ENCODE results near the gene CENPI. TPM values are rescaled to one million over a fixed set of nuclear protein-coding genes. Genes with fewer than 3 reads are reported as not detected.
"Not testable (repeated sequence)": the region's sequence is repeated elsewhere in the genome, so short reads cannot be mapped to it uniquely, and the experiment has no call there.

The CENPI gene
- total and polyA plus RNA-seq, 2 of the 13 experiments (the other 11 are each of a cell fraction or from before 2014, with no cell fraction given): 5.1 to 26.5 TPM

DNA sequence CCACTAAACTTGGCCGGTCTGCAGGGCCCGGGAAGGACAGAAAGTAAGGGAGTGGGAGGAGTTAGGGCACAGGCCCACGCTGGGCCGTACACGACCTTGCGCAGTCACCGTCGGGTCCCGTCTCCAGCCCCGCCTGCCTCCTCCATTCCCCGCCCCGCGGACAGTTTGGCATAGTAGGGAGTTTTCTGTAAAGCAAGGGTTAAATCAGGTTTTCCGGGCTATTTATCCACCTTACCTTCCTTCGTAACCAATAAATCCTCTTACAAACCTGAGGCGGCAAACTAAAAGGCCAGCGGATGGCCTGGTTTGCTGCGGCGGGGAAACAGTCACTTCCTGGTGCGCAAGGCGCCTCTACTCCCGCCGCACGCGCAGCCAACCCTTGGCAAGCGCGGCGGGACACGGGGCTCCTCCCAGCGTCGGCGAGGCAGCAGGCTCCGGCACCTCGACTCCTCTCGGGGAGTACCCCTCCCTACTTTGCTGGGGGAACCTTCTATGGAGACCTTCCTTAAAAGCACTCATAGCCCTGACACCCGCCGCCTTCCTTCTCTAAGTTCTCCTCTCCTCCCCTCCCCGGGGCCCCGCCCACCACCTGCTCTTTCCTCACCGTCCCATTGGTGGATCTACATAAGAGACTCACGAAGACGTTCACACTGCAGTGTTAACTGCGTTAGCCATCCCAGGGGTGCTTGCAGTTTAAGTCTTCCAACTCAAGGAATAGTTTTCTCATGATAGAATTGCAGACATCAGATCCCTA, 46.3 kb upstream of the CENPI start, which contains the start of gene TRMT2B (continued):
- TF ChIP-seq AGO1 (IDR thresholded peaks at IDR 0.05; ENCODE audit: low read depth, low read length, poor library complexity, severe bottlenecking) (no peak), ZNF207 (IDR thresholded peaks at IDR 0.05; ENCODE audit: borderline replicate concordance) (no peak), TBP (CRISPR knock-in tag; IDR thresholded peaks at IDR 0.05) (no peak), KDM3A (CRISPR knock-in tag; IDR thresholded peaks at IDR 0.05; ENCODE audit: low read depth) (no peak), NFYB (CRISPR knock-in tag; IDR thresholded peaks at IDR 0.05) (peak; percentile 36; the same call in 1 of the 2 replicates), ZNF292 (CRISPR knock-in tag; IDR thresholded peaks at IDR 0.05; ENCODE audit: borderline replicate concordance, low read depth) (peak; percentile 43; the same call in 1 of the 2 replicates), ZNF34 (CRISPR knock-in tag; IDR thresholded peaks at IDR 0.05; ENCODE audit: borderline replicate concordance) (no peak), ZNF329 (CRISPR knock-in tag; IDR thresholded peaks at IDR 0.05; ENCODE audit: low read depth) (0 out of 2 replicates have a peak, but pooled peaks have one; percentile 16), U2AF2 (IDR thresholded peaks at IDR 0.05; ENCODE audit: low read depth, low read length) (no peak), ZNF605 (CRISPR knock-in tag; IDR thresholded peaks at IDR 0.05) (no peak; the same call in 1 of the 2 replicates), THAP8 (CRISPR knock-in tag; IDR thresholded peaks at IDR 0.05; ENCODE audit: borderline replicate concordance) (no peak)

- in situ Hi-C loops (cut with HindIII; ENCODE audit: extremely low pct_ligation_motif_present, low pct_unique_long_range_greater_than_20kb); H3K4me1 ChIP-seq (ENCODE audit: insufficient read depth, low read length); POLR2A ChIA-PET; H3K27me3 ChIP-seq (ENCODE audit: control insufficient read depth in 1 of 2, insufficient read depth in 2 of 2, low read length in 2 of 2); DNase-seq (ENCODE audit: low spot score); H4K20me1 ChIP-seq (ENCODE audit: insufficient read depth, low read length); H3K4me2 ChIP-seq (ENCODE audit: low read depth, low read length); H3K27ac ChIP-seq (ENCODE audit: extremely low read length, insufficient read depth, low read length); H3K36me3 ChIP-seq (replicated peaks in 1 of 2; ENCODE audit: control insufficient read depth in 1 of 2, insufficient read depth in 2 of 2, low read length in 2 of 2); FAIRE-seq; H3K4me3 ChIP-seq (replicated peaks in 1 of 3; ENCODE audit: insufficient read depth in 1 of 3, low read depth in 2 of 3, low read length in 3 of 3); intact Hi-C loops (cut with micrococcal nuclease; ENCODE audit: unreplicated experiment); CTCF ChIA-PET (ENCODE audit: low intra/inter-chr PET ratio, low total read pairs); BruUV-seq (replicated peaks); H3K9me3 ChIP-seq (ENCODE audit: low read length); H2AFZ ChIP-seq (ENCODE audit: low read length); H3K79me2 ChIP-seq (ENCODE audit: insufficient read depth, low read length); ATAC-seq; H3K9ac ChIP-seq (ENCODE audit: insufficient read depth, low read depth, low read length): not testable (repeated sequence)
- WGBS (ENCODE audit: low lambda C conversion rate): 66% methylated on average over 4 of the region's 4 CpGs
Measured at GRCh38 chrX:101056551-101056950, 41.5 kb upstream of the CENPI start.

Data from HepG2 (cell line).